Tibial artery (tissue), 4 donors: Measurements from ENCODE around the gene SLC44A4.
"Not testable (repeated sequence)": the region's sequence is repeated elsewhere in the genome, so short reads cannot be mapped to it uniquely, and the experiment has no call there.

Experiments used
- DNase-seq, 2 donors: peaks; one replicate each; pipeline ENCODE4 v3.0.0-alpha.2; 2019
- H3K27ac ChIP-seq, 2 donors: fragments of 200-600 bp; sonication (generic) in 1 of 2; 1 replicate in 1 of 2; 2 replicates in 1 of 2; pipeline ENCODE4 v1.5.1; 2018 to 2019; ENCODE audit warnings: mild to moderate bottlenecking in 1 of 2
- H3K27me3 ChIP-seq, 2 donors: fragments of 200-600 bp; sonication (generic) in 1 of 2; one replicate each; pipeline versions ENCODE4 v1.5.1 to v1.6.0; 2016 to 2019
- H3K36me3 ChIP-seq, 3 donors: fragments of 200-600 bp; sonication (generic) in 2 of 3; one replicate each; pipeline ENCODE4 v1.5.1; 2016 to 2019; ENCODE audit warnings: mild to moderate bottlenecking in 2 of 3
- H3K4me1 ChIP-seq, 4 donors: fragments of 200-600 bp; sonication (generic) in 2 of 4; 1 replicate in 3 of 4; 2 replicates in 1 of 4; pipeline ENCODE4 v1.5.1; 2016 to 2019
- H3K4me3 ChIP-seq, 2 donors: fragments of 200-600 bp; sonication (generic) in 1 of 2; 1 replicate in 1 of 2; 2 replicates in 1 of 2; pipeline ENCODE4 v1.5.1; 2018 to 2019; ENCODE audit warnings: mild to moderate bottlenecking in 2 of 2
- H3K9me3 ChIP-seq, 3 donors: fragments of 200-600 bp; sonication (generic) in 1 of 3; one replicate each; pipeline ENCODE4 v1.5.1; 2016 to 2019
- CTCF ChIP-seq, 2 experiments: fragments of 200-600 bp in 1 of 2; fragments of 450-650 bp in 1 of 2; IDR thresholded peaks; one replicate each; pipeline ENCODE4 v1.5.1; 2017 to 2019; ENCODE audit warnings: antibody characterized with exemption in 2 of 2, mild to moderate bottlenecking in 1 of 2, moderate library complexity in 1 of 2
- intact Hi-C: fragments of 100-400 bp; cut with DNase I; formaldehyde crosslinking; loops from one replicate; pipeline ENCODE4 v1.15.0; 2023; ENCODE audit warnings: low total_unique reads

SLC44A4 gene

DNA sequence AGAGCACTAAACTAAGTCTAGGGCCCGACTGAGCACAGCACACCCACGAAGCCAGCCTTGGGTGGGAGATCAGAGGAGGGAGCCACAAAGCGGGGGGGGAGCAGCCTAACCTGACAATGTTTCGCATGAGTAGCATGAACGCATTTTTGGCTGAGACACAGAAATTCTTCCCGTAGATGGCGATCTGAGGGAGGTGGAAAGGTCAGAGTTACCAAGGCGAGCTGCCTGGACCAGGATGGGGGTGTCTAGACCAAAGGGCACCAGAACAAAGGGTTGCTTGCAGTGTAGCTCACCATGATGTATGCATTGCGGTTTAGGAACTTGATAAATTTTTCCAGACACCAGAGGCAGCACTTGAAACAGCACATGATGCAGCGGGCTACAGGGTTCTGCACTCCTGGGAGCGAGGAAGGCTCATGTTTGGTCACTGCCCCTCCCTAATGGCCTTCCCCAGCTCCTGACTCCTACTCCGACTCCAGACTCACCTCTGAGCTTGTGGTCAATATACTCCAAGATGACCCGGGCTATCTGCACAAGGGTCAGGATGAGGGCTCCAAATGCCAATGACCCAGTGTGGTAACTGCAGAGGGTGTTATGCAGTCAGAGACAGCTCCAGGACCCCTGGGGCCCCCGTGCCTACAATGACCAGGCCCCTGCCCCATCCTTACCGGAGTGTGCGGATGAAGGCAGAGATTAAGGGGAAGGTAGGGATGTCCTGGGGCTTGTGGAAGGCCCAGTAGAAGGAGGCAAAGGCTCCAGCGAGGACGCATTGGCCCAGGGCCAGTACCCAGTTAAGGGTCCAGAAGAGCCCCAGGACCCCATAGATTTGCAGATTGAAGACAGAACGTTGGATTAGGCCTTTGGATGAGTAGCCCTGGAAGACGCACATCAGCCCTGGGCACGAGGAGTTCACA lies 13.3 kb downstream of the SLC44A4 start:
- peaks cover 0 to 6% (median 0%) of the 10 kb centered on the region in 3 donors for H3K36me3 ChIP-seq
- no peak overlapping the region for H3K27ac ChIP-seq
- DNase-seq = no peak
- no peak overlapping the region for H3K4me3 ChIP-seq
- peaks cover 0 to 9% of the 10 kb centered on the region in 2 donors for H3K27me3 ChIP-seq
- H3K9me3 ChIP-seq = no peaks in the 10 kb centered on the region
- intact Hi-C loops = no loop called here
- peaks cover 0 to 24% (median 20%) of the 10 kb centered on the region in 4 donors for H3K4me1 ChIP-seq
- TF ChIP-seq CTCF (IDR thresholded peaks at IDR 0.05) = no peak

- no peak for DNase-seq
- intact Hi-C loops = no loop called here
- TF ChIP-seq CTCF (IDR thresholded peaks at IDR 0.05) = no peak
- H3K36me3 ChIP-seq = peaks cover 6 to 13% (median 6%) of the 10 kb centered on the region in 3 donors
- H3K4me3 ChIP-seq = no peak overlapping the region
- peaks cover 0 to 3% of the 10 kb centered on the region in 2 donors for H3K27me3 ChIP-seq
- H3K9me3 ChIP-seq = no peaks in the 10 kb centered on the region
- no peak overlapping the region for H3K27ac ChIP-seq
- peaks cover 0 to 24% (median 20%) of the 10 kb centered on the region in 4 donors for H3K4me1 ChIP-seq
Observed at GRCh38 chr6:31864818-31865204, 14.0 kb downstream of the SLC44A4 start.

- peak overlapping the region; percentile 73 to 77 for H3K4me3 ChIP-seq
- H3K4me1 ChIP-seq = peaks cover 0 to 24% (median 20%) of the 10 kb centered on the region in 4 donors
- H3K27me3 ChIP-seq, intact Hi-C loops, DNase-seq, H3K9me3 ChIP-seq: not testable (repeated sequence)
- H3K36me3 ChIP-seq = peaks cover 13 to 19% (median 13%) of the 10 kb centered on the region in 3 donors
- peak overlapping the region; percentile 56 to 81 for H3K27ac ChIP-seq
Observed at GRCh38 chr6:31864123-31864562, 14.7 kb downstream of the SLC44A4 start.

DNA sequence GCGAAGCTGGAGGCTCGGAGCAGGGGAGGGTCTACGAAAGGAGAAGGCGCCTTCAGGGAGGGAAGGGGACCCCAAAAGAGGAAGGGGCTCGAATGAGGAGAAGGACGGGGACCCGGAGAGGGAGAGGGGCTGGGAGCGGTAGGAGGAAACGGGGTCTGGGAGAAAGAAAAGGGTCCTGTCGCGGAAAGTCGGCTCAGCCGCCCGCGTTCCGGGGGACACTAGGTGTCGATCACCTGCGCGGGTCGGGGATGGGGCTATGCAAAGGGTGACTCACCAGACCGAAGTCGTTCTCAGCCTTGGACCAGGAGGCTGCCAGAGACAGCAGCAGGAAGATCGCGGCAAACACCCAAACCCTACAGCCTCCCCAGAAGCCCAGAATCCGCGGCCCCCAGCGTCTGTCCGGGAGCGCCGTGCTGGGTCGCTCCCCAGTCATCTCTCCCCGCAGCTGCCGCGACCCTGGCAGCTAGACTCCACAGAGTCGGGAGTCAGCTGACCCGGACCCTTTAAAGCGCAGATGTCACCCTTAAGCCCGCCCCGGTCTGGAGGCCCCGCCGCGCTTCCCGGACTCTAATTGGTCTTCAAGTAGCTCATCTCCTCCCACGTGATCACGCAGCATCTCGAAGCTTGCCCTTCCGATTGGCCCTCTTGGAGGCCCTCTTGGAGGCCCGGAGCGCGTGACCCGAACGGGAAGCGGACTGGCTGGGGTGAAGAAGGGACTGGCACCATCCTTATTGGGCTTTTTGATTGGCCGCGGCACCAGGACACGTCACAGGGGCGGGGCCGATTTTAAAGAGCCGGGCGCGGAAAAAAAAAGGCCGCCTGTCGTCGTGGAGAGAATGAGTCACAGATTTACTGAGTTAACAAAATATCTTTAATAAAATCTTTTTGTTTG lies 16.2 kb downstream of the SLC44A4 start, which contains the start of gene NEU1:
Gene NEU1, minus strand, starts transcription at position 478 of the 892 bp plus-strand sequence. Its CDS starts 45 bp downstream, at position 433.
- Histone ChIP-seq H3K36me3 (peaks cover 25 to 35% (median 29%) of the 10 kb centered on the region in 3 donors), H3K4me1 (peaks cover 0 to 24% (median 20%) of the 10 kb centered on the region in 4 donors), H3K27me3 (no peaks in the 10 kb centered on the region), H3K9me3 (no peaks in the 10 kb centered on the region), H3K27ac (peak within 1 kb of the TSS; percentile 88), H3K4me3 (peak within 1 kb of the TSS; percentile 73 to 77)
- DNase-seq = peak; percentile 100
- TF ChIP-seq CTCF (IDR thresholded peaks at IDR 0.05) = no peak
- intact Hi-C loops = no loop called here

DNA sequence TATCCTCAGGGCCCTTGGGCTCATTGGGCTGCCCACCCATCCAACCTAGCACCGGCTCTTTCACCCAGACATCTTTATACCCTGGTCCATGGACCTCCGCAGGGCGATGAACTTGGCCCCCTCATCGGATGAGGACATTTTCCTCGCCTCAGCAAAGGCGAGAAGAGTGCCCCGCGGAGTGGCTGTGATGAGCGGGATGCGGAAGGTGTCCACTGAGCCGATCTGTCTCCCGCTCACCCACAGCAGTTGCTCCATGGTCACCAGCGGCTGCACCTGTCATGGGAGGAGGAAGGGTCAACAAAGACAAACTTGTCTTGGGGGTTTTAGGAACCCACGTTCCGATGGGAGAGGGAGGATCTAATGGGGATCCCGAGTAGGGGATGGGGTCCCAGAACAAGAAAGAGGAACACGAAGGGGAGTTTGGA lies 16.9 kb downstream of the SLC44A4 start:
- no peak for TF ChIP-seq CTCF (IDR thresholded peaks at IDR 0.05)
- Histone ChIP-seq H3K4me3 (peak overlapping the region; percentile 73 to 77), H3K27me3 (no peaks in the 10 kb centered on the region), H3K4me1 (peaks cover 0 to 24% (median 20%) of the 10 kb centered on the region in 4 donors), H3K9me3 (no peaks in the 10 kb centered on the region), H3K27ac (peak overlapping the region; percentile 88), H3K36me3 (peaks cover 25 to 41% (median 35%) of the 10 kb centered on the region in 3 donors)
- intact Hi-C loops = no loop called here
- DNase-seq = no peak
